ENCODE data around the gene ASCC3. TPM values are rescaled to one million over a fixed set of nuclear protein-coding genes. Genes with fewer than 3 reads are reported as not detected.

ASCC3 gene
- total RNA-seq, 6 experiments from 2014 or later, result 96.1 to 101 (median 97.8) TPM

GRCh38 chr6:100850174-100850573 is 31.0 kb downstream of the ASCC3 start:
- H3K4me3 Mint-ChIP-seq, result no peak overlapping the region
- TF ChIP-seq CTCF (IDR thresholded peaks at IDR 0.05), result no peak
- H3K27ac Mint-ChIP-seq, result no peak overlapping the region
- peaks cover 16% of the 10 kb centered on the region for H3K4me1 Mint-ChIP-seq (ENCODE audit: low read depth)
- peaks cover 30% of the 10 kb centered on the region for H3K36me3 Mint-ChIP-seq (ENCODE audit: low read depth)
- no peak for DNase-seq
- no peaks in the 10 kb centered on the region for H3K27me3 Mint-ChIP-seq (ENCODE audit: insufficient read depth)
- no peaks in the 10 kb centered on the region for H3K9me3 Mint-ChIP-seq

GRCh38 chr6:100846276-100846675 is 34.9 kb downstream of the ASCC3 start:
- Mint-ChIP-seq H3K9me3 (no peaks in the 10 kb centered on the region), H3K27me3 (ENCODE audit: insufficient read depth) (no peaks in the 10 kb centered on the region), H3K36me3 (ENCODE audit: low read depth) (peaks cover 17% of the 10 kb centered on the region), H3K4me1 (ENCODE audit: low read depth) (peaks cover 23% of the 10 kb centered on the region), H3K4me3 (no peak overlapping the region), H3K27ac (peak overlapping the region; percentile 14)
- no peak for TF ChIP-seq CTCF (IDR thresholded peaks at IDR 0.05)
- DNase-seq, result no peak

- no peak for DNase-seq
- Mint-ChIP-seq H3K4me1 (ENCODE audit: low read depth) (peaks cover 23% of the 10 kb centered on the region), H3K36me3 (ENCODE audit: low read depth) (peaks cover 22% of the 10 kb centered on the region), H3K4me3 (no peak overlapping the region), H3K27me3 (ENCODE audit: insufficient read depth) (no peaks in the 10 kb centered on the region), H3K27ac (no peak overlapping the region), H3K9me3 (no peaks in the 10 kb centered on the region)
- no peak for TF ChIP-seq CTCF (IDR thresholded peaks at IDR 0.05)
Measured at GRCh38 chr6:100845676-100846075, 35.5 kb downstream of the ASCC3 start.

GRCh38 chr6:100839419-100839818 is 41.7 kb downstream of the ASCC3 start:
- Mint-ChIP-seq H3K4me3 (no peak overlapping the region), H3K4me1 (ENCODE audit: low read depth) (peaks cover 22% of the 10 kb centered on the region), H3K9me3 (no peaks in the 10 kb centered on the region), H3K36me3 (ENCODE audit: low read depth) (peaks cover 41% of the 10 kb centered on the region), H3K27ac (no peak overlapping the region), H3K27me3 (ENCODE audit: insufficient read depth) (no peaks in the 10 kb centered on the region)
- TF ChIP-seq CTCF (IDR thresholded peaks at IDR 0.05), result no peak
- no peak for DNase-seq

- no peak for DNase-seq
- peaks cover 31% of the 10 kb centered on the region for H3K4me1 Mint-ChIP-seq (ENCODE audit: low read depth)
- TF ChIP-seq CTCF (IDR thresholded peaks at IDR 0.05), result no peak
- no peak overlapping the region for H3K4me3 Mint-ChIP-seq
- no peak overlapping the region for H3K27ac Mint-ChIP-seq
- H3K36me3 Mint-ChIP-seq (ENCODE audit: low read depth), result peaks cover 41% of the 10 kb centered on the region
- H3K9me3 Mint-ChIP-seq, result no peaks in the 10 kb centered on the region
- H3K27me3 Mint-ChIP-seq (ENCODE audit: insufficient read depth), result no peaks in the 10 kb centered on the region
Measured at GRCh38 chr6:100838011-100838410, 43.1 kb downstream of the ASCC3 start.
